ENCODE results near the gene SMS.

GRCh38 chrX:22015139-22015750 is 74.7 kb downstream of the SMS start:
- TF ChIP-seq CTCF (conservative IDR thresholded peaks at IDR 0.05; ENCODE audit: low read length) (no peak), EZH2phosphoT487 (IDR thresholded peaks at IDR 0.05; ENCODE audit: borderline replicate concordance, low read depth, low read length) (no peak)

Measured in OCI-LY7 (cell line).